Measurements from ENCODE around the gene MTFMT.
"Not testable (repeated sequence)": the region's sequence is repeated elsewhere in the genome, so short reads cannot be mapped to it uniquely, and the experiment has no call there.

DNA sequence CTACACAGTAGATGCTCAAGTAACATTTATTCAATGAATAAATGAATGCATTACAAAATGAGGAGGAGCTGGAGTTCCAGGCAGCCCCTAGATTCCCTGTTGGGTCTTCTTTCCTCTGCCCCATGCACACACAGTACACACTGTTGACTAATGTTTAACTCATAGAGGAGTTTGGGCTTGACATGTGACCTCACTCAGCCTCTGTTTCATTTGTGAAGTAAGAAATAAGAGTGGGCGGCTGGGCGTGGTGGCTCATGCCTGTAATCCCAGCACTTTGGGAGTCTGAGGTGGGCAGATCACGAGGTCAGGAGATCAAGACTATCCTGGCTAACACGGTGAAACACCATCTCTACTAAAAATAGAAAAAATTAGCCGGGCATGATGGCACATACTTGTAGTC is 14.8 kb upstream of the MTFMT start:
- TF ChIP-seq POLR2A, POLR2AphosphoS5, EP300 (IDR thresholded peaks at IDR 0.05): not testable (repeated sequence)
- TF ChIP-seq, protein P1, sequence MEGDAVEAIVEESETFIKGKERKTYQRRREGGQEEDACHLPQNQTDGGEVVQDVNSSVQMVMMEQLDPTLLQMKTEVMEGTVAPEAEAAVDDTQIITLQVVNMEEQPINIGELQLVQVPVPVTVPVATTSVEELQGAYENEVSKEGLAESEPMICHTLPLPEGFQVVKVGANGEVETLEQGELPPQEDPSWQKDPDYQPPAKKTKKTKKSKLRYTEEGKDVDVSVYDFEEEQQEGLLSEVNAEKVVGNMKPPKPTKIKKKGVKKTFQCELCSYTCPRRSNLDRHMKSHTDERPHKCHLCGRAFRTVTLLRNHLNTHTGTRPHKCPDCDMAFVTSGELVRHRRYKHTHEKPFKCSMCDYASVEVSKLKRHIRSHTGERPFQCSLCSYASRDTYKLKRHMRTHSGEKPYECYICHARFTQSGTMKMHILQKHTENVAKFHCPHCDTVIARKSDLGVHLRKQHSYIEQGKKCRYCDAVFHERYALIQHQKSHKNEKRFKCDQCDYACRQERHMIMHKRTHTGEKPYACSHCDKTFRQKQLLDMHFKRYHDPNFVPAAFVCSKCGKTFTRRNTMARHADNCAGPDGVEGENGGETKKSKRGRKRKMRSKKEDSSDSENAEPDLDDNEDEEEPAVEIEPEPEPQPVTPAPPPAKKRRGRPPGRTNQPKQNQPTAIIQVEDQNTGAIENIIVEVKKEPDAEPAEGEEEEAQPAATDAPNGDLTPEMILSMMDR (IDR thresholded peaks at IDR 0.05) = not testable (repeated sequence)
